CD14-positive monocyte (primary cell): ENCODE data around the gene MDN1. TPM values are rescaled to one million over a fixed set of nuclear protein-coding genes. Genes with fewer than 3 reads are reported as not detected.

Experiments used
- DNase-seq, 3 donors: peaks; one replicate each; pipeline ENCODE4 v3.0.0-alpha.2; 2011 to 2022
- H2AFZ ChIP-seq: 2 replicates; pipeline ENCODE4 v1.6.0; 2012; ENCODE audit warnings: mild to moderate bottlenecking, low read depth, low read length, inconsistent platforms; ENCODE audit not compliant: insufficient read depth, poor library complexity, severe bottlenecking
- H3K27ac ChIP-seq, 2 donors: 1 replicate in 1 of 2; 2 replicates in 1 of 2; pipeline ENCODE4 v1.5.1; 2012 to 2013; ENCODE audit warnings: low read length in 2 of 2, control low read depth in 1 of 2, inconsistent platforms in 1 of 2, low read depth in 1 of 2, mild to moderate bottlenecking in 1 of 2
- H3K27me3 ChIP-seq, 2 donors: one replicate each; pipeline versions ENCODE4 v1.6.0 to v1.6.1; 2011 to 2013; ENCODE audit warnings: low read length in 2 of 2; ENCODE audit not compliant: control insufficient read depth in 2 of 2, insufficient read depth in 2 of 2
- H3K36me3 ChIP-seq, 2 donors: replicated peaks in 1 of 2; 1 replicate in 1 of 2; 2 replicates in 1 of 2; pipeline versions ENCODE4 v1.5.1 to v1.6.1; 2012 to 2013; ENCODE audit warnings: low read length in 2 of 2, control low read depth in 1 of 2, inconsistent platforms in 1 of 2, mild to moderate bottlenecking in 1 of 2; ENCODE audit not compliant: insufficient read depth in 2 of 2, control insufficient read depth in 1 of 2
- H3K4me1 ChIP-seq, 2 donors: 1 replicate in 1 of 2; 2 replicates in 1 of 2; pipeline versions ENCODE4 v1.5.1 to v1.6.1; 2012 to 2013; ENCODE audit warnings: low read length in 2 of 2, control low read depth in 1 of 2, inconsistent platforms in 1 of 2, mild to moderate bottlenecking in 1 of 2, moderate library complexity in 1 of 2; ENCODE audit not compliant: insufficient read depth in 2 of 2, control insufficient read depth in 1 of 2
- H3K4me2 ChIP-seq: replicated peaks from 2 replicates; pipeline ENCODE3; 2012; ENCODE audit warnings: low read length, moderate library complexity, mild to moderate bottlenecking; ENCODE audit not compliant: poor library complexity, severe bottlenecking; ENCODE audit errors: extremely low read depth
- H3K4me3 ChIP-seq, 3 experiments: fragments of 200-600 bp in 1 of 3; sonication (generic) in 1 of 3; replicated peaks in 1 of 3; 1 replicate in 2 of 3; 2 replicates in 1 of 3; pipeline ENCODE4 v1.5.1; 2011 to 2013; ENCODE audit warnings: low read length in 3 of 3, mild to moderate bottlenecking in 3 of 3, control low read depth in 2 of 3, low read depth in 2 of 3, inconsistent platforms in 1 of 3, moderate library complexity in 1 of 3
- H3K79me2 ChIP-seq: 2 replicates; pipeline ENCODE4 v1.6.0; 2012; ENCODE audit warnings: mild to moderate bottlenecking, control low read depth, inconsistent platforms, low read length, moderate library complexity; ENCODE audit not compliant: insufficient read depth
- H3K9ac ChIP-seq: 2 replicates; pipeline ENCODE4 v1.6.0; 2017; ENCODE audit warnings: low read length, mild to moderate bottlenecking; ENCODE audit not compliant: insufficient read depth, poor library complexity, severe bottlenecking
- H3K9me3 ChIP-seq, 2 donors: replicated peaks in 1 of 2; 1 replicate in 1 of 2; 2 replicates in 1 of 2; pipeline versions ENCODE4 v1.5.1 to v1.6.1; 2012 to 2013; ENCODE audit warnings: low read length in 2 of 2, control low read depth in 1 of 2; ENCODE audit not compliant: control insufficient read depth in 1 of 2, insufficient read depth in 1 of 2
- H4K20me1 ChIP-seq: 2 replicates; pipeline ENCODE4 v1.6.0; 2012; ENCODE audit warnings: mild to moderate bottlenecking, low read length, control low read depth, moderate library complexity; ENCODE audit not compliant: insufficient read depth
- H3K27ac Mint-ChIP-seq, 7 donors: one replicate each; pipeline ENCODE4 v1.8.0; 2020; ENCODE audit warnings: mild to moderate bottlenecking in 7 of 7, mixed read lengths in 7 of 7, moderate library complexity in 6 of 7, inconsistent platforms in 2 of 7
- H3K27me3 Mint-ChIP-seq, 3 donors: one replicate each; pipeline ENCODE4 v1.8.0; 2021 to 2022; ENCODE audit warnings: low read depth in 3 of 3, mild to moderate bottlenecking in 3 of 3, mixed read lengths in 3 of 3, moderate library complexity in 3 of 3, inconsistent platforms in 1 of 3
- H3K36me3 Mint-ChIP-seq, 2 donors: one replicate each; pipeline ENCODE4 v1.8.0; 2020; ENCODE audit warnings: mixed read lengths in 2 of 2, inconsistent platforms in 1 of 2, mild to moderate bottlenecking in 1 of 2
- H3K4me1 Mint-ChIP-seq: one replicate; pipeline ENCODE4 v1.8.0; 2020; ENCODE audit warnings: mild to moderate bottlenecking, mixed read lengths
- H3K4me3 Mint-ChIP-seq, 2 donors: one replicate each; pipeline ENCODE4 v1.8.0; 2020; ENCODE audit warnings: mild to moderate bottlenecking in 2 of 2, mixed read lengths in 2 of 2, moderate library complexity in 1 of 2
- H3K9me3 Mint-ChIP-seq, 7 donors: one replicate each; pipeline ENCODE4 v1.8.0; 2020 to 2022; ENCODE audit warnings: mixed read lengths in 7 of 7, mild to moderate bottlenecking in 6 of 7, moderate library complexity in 6 of 7, inconsistent platforms in 2 of 7
- WGBS: methylation state at CpG from one replicate; pipeline ENCODE4 v1.1.5; 2013; ENCODE audit warnings: missing lambda C conversion rate; ENCODE audit not compliant: insufficient coverage; 5-methylcytosine and 5-hydroxymethylcytosine counted together
- intact Hi-C, 2 donors: fragments of 100-400 bp; cut with micrococcal nuclease; formaldehyde crosslinking; loops; one replicate each; pipeline versions ENCODE4 v1.15.0 to v1.15.1; 2023
- polyA plus RNA-seq, 3 donors: library from polyadenylated mRNA; depleted of rRNA in 1 of 3; unstranded in 2 of 3; stranded (reverse) in 1 of 3; fragments of 300-500 nt in 2 of 3; fragments of >200 nt in 1 of 3; fragmentation: Illumina TruSeq in 2 of 3; gene quantifications; 1 replicate in 2 of 3; 2 replicates in 1 of 3; pipeline ENCODE4 v1.2.3, GENCODE V29; 2012 to 2021
- small RNA-seq: library from RNA; depleted of rRNA; stranded (forward); fragments of <200 nt; gene quantifications from one replicate; pipeline ENCODE3, GENCODE V24; 2012; ENCODE audit warnings: low read depth; ENCODE audit not compliant: insufficient read length
- TF ChIP-seq, protein P1 (sequence below): fragments of 200-600 bp; IDR thresholded peaks from one replicate; pipeline ENCODE4 v1.8.0; 2022; ENCODE audit warnings: antibody characterized with exemption, mild to moderate bottlenecking

MDN1 gene
- polyA plus RNA-seq, 3 donors: 0.61 to 6.6 (median 1.8) TPM

DNA sequence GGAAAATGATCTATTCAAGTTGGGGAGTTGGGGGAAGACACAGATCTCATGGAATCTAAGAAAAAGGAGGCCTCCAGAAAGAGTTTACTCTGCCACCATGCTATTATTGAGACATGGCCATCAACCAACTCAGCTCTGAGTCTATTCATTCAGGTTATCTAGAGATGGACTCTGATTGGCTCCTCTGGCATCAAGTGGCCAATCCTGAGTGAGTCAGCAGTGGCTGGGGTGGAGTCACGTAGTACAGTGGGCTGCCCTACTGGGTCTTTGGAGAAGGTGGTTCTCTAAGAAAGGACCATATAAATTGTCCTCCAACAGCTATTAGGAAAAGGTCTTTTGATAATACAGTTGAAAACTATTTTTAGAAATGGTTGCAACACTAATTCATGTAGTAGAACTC is 223.1 kb downstream of the MDN1 start:
- 80% methylated on average over 1 of the region's 1 CpG for WGBS
- Histone ChIP-seq H3K4me3 (no peak overlapping the region), H3K4me1 (peaks cover 8 to 15% of the 10 kb centered on the region in 2 donors), H3K9ac (no peak overlapping the region), H3K9me3 (no peaks in the 10 kb centered on the region), H3K27me3 (no peaks in the 10 kb centered on the region), H4K20me1 (no peaks in the 10 kb centered on the region), H3K4me2 (no peak overlapping the region), H3K27ac (peak overlapping the region in 1 of 2 donors; percentile 51), H3K79me2 (no peaks in the 10 kb centered on the region), H2AFZ (peak overlapping the region; percentile 11), H3K36me3 (no peaks in the 10 kb centered on the region)
- peaks cover 0 to 5% (median 2%) of the 10 kb centered on the region in 7 donors for H3K9me3 Mint-ChIP-seq
- no peaks in the 10 kb centered on the region for H3K27me3 Mint-ChIP-seq
- intact Hi-C loops: no loop called here
- H3K36me3 Mint-ChIP-seq: no peaks in the 10 kb centered on the region
- H3K4me1 Mint-ChIP-seq: peaks cover 14% of the 10 kb centered on the region
- TF ChIP-seq, protein P1, sequence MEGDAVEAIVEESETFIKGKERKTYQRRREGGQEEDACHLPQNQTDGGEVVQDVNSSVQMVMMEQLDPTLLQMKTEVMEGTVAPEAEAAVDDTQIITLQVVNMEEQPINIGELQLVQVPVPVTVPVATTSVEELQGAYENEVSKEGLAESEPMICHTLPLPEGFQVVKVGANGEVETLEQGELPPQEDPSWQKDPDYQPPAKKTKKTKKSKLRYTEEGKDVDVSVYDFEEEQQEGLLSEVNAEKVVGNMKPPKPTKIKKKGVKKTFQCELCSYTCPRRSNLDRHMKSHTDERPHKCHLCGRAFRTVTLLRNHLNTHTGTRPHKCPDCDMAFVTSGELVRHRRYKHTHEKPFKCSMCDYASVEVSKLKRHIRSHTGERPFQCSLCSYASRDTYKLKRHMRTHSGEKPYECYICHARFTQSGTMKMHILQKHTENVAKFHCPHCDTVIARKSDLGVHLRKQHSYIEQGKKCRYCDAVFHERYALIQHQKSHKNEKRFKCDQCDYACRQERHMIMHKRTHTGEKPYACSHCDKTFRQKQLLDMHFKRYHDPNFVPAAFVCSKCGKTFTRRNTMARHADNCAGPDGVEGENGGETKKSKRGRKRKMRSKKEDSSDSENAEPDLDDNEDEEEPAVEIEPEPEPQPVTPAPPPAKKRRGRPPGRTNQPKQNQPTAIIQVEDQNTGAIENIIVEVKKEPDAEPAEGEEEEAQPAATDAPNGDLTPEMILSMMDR: no peak
- peak in 1 of 3 donors; percentile 8 for DNase-seq
- H3K4me3 Mint-ChIP-seq: no peak overlapping the region
- peak overlapping the region in 1 of 7 donors; percentile 22 for H3K27ac Mint-ChIP-seq

DNA sequence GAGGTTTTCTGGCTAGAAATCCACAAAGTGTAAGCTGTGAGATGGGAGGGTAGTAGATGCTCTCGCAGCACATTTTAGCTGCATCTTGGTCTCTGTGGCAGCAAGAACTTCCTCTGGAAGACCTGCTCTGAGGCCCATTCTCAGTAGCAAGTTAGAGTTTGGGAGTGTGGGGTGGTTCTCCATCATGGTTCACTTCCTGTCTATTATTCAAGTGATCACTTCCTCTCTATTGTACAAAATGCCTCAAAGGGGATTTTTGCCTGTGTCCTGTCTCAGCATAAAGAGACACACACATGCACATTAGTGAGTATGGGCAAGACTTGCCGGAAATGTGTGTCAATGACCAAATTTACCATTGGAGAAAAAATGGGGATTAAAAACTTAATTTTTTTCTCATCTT is 223.5 kb downstream of the MDN1 start:
- DNase-seq: peak; percentile 6 to 57 (median 19)
- no peak overlapping the region for H3K9ac ChIP-seq
- peak overlapping the region; percentile 11 for H2AFZ ChIP-seq
- no peaks in the 10 kb centered on the region for H3K9me3 ChIP-seq
- Mint-ChIP-seq H3K4me3 (no peak overlapping the region), H3K36me3 (no peaks in the 10 kb centered on the region), H3K27me3 (no peaks in the 10 kb centered on the region), H3K9me3 (peaks cover 0 to 5% (median 2%) of the 10 kb centered on the region in 7 donors), H3K27ac (peak overlapping the region in 3 of 7 donors; percentile 60 to 84 (median 70)), H3K4me1 (peaks cover 14% of the 10 kb centered on the region)
- no peaks in the 10 kb centered on the region for H3K79me2 ChIP-seq
- no peak overlapping the region for H3K4me2 ChIP-seq
- no peak overlapping the region for H3K4me3 ChIP-seq
- H3K4me1 ChIP-seq: peaks cover 8 to 15% of the 10 kb centered on the region in 2 donors
- H4K20me1 ChIP-seq: no peaks in the 10 kb centered on the region
- no peaks in the 10 kb centered on the region for H3K36me3 ChIP-seq
- intact Hi-C loops: no loop called here
- TF ChIP-seq, protein P1: no peak
- H3K27me3 ChIP-seq: no peaks in the 10 kb centered on the region
- WGBS: 60% methylated on average over 1 of the region's 2 CpGs
- H3K27ac ChIP-seq: peak overlapping the region in 1 of 2 donors; percentile 51

Small RNA genes lying within 50 kb of the gene (small RNA-seq; reads per million reads assigned to genes)
- gene DNAJC19P6: not detected
- not detected for gene RF00019

Other genes starting within 250 kb of the MDN1 start
- 10 to 100 TPM; 13.2 to 64.0 (median 58.1) TPM for gene LYRM2, start 181.0 kb downstream of the MDN1 start, polyA plus RNA-seq
- 10 to 100 TPM in 1 of 3 donors, 1 to 10 TPM in 2; 3.5 to 10.5 (median 7.4) TPM for gene CASP8AP2, start 10.1 kb upstream of the MDN1 start, polyA plus RNA-seq
- not detected for gene GJA10, start 74.7 kb upstream of the MDN1 start, polyA plus RNA-seq